ENCODE results near the gene COPS8. TPM values are rescaled to one million over a fixed set of nuclear protein-coding genes. Genes with fewer than 3 reads are reported as not detected.

Gene COPS8
- total RNA-seq, 6 experiments from 2014 or later, result 86.8 to 107 (median 99.8) TPM

- Mint-ChIP-seq H3K27ac (no peak overlapping the region), H3K27me3 (ENCODE audit: insufficient read depth) (peaks cover 9% of the 10 kb centered on the region), H3K4me3 (no peak overlapping the region), H3K4me1 (ENCODE audit: low read depth) (no peaks in the 10 kb centered on the region), H3K36me3 (ENCODE audit: low read depth) (no peaks in the 10 kb centered on the region), H3K9me3 (peaks cover 14% of the 10 kb centered on the region)
- no peak for DNase-seq
- TF ChIP-seq CTCF (IDR thresholded peaks at IDR 0.05), result no peak
Observed at GRCh38 chr2:237044281-237044680, 41.4 kb upstream of the COPS8 start.

- peaks cover 20% of the 10 kb centered on the region for H3K9me3 Mint-ChIP-seq
- peaks cover 9% of the 10 kb centered on the region for H3K27me3 Mint-ChIP-seq (ENCODE audit: insufficient read depth)
- no peak overlapping the region for H3K4me3 Mint-ChIP-seq
- no peaks in the 10 kb centered on the region for H3K36me3 Mint-ChIP-seq (ENCODE audit: low read depth)
- no peak overlapping the region for H3K27ac Mint-ChIP-seq
- TF ChIP-seq CTCF (IDR thresholded peaks at IDR 0.05), result no peak
- no peaks in the 10 kb centered on the region for H3K4me1 Mint-ChIP-seq (ENCODE audit: low read depth)
- peak; percentile 2 for DNase-seq
Observed at GRCh38 chr2:237045449-237045848, 40.2 kb upstream of the COPS8 start.

- no peak for TF ChIP-seq CTCF (IDR thresholded peaks at IDR 0.05)
- Mint-ChIP-seq H3K36me3 (ENCODE audit: low read depth) (no peaks in the 10 kb centered on the region), H3K9me3 (peaks cover 20% of the 10 kb centered on the region), H3K27ac (no peak overlapping the region), H3K4me3 (no peak overlapping the region), H3K27me3 (ENCODE audit: insufficient read depth) (peaks cover 19% of the 10 kb centered on the region), H3K4me1 (ENCODE audit: low read depth) (no peaks in the 10 kb centered on the region)
- DNase-seq, result no peak
Observed at GRCh38 chr2:237048595-237048994, 37.1 kb upstream of the COPS8 start.

- Mint-ChIP-seq H3K9me3 (peaks cover 20% of the 10 kb centered on the region), H3K4me1 (ENCODE audit: low read depth) (no peaks in the 10 kb centered on the region), H3K36me3 (ENCODE audit: low read depth) (no peaks in the 10 kb centered on the region), H3K27ac (no peak overlapping the region), H3K4me3 (no peak overlapping the region), H3K27me3 (ENCODE audit: insufficient read depth) (peaks cover 21% of the 10 kb centered on the region)
- no peak for DNase-seq
- no peak for TF ChIP-seq CTCF (IDR thresholded peaks at IDR 0.05)
Observed at GRCh38 chr2:237051861-237052260, 33.8 kb upstream of the COPS8 start.

- H3K27me3 Mint-ChIP-seq (ENCODE audit: insufficient read depth), result peaks cover 27% of the 10 kb centered on the region
- no peak for DNase-seq
- H3K36me3 Mint-ChIP-seq (ENCODE audit: low read depth), result no peaks in the 10 kb centered on the region
- H3K27ac Mint-ChIP-seq, result no peak overlapping the region
- H3K9me3 Mint-ChIP-seq, result peaks cover 18% of the 10 kb centered on the region
- no peak overlapping the region for H3K4me3 Mint-ChIP-seq
- no peaks in the 10 kb centered on the region for H3K4me1 Mint-ChIP-seq (ENCODE audit: low read depth)
- no peak for TF ChIP-seq CTCF (IDR thresholded peaks at IDR 0.05)
Observed at GRCh38 chr2:237053066-237053465, 32.6 kb upstream of the COPS8 start.

Measured in HFFc6 (cell line).